Activated effector memory CD4-positive, alpha-beta T cell treated with Interleukin-2 at 50 U/mL for 16 hours (primary cell): ENCODE data around the gene B4GALNT2.
"Not testable (repeated sequence)": the region's sequence is repeated elsewhere in the genome, so short reads cannot be mapped to it uniquely, and the experiment has no call there.

ENCODE experiments used
- DNase-seq: peaks from one replicate; pipeline ENCODE4 v3.0.0-alpha.2; 2020

The B4GALNT2 gene

DNA sequence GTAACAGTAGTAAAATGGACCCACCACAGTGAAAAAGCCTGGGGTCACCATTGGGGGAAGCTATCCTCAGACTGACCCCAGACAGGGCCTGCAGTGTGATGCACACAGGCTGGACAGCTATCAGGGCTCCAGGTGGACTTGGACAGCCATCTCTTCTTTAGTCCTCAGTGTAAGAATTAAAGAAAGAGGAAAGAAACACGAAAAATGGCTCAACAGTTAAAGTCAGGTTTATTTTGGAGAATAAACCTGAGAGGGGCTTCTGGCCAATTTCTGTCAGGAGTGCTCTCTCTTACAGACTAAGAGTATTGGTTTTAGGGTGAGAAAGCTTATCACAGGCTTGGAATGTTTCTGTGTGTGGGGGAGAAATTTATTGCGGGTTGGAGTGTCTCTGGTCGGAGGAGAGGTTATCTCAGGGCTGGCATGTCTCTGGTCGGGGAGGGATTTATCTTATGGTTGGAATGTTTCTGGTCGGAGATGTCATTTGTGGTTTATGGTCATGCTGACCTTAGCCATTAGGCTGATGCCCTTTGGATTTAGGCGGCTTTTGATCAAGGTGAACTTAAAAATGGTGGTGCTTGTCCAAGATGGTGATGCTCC lies 10.8 kb upstream of the B4GALNT2 start:
- DNase-seq: no peak

DNA sequence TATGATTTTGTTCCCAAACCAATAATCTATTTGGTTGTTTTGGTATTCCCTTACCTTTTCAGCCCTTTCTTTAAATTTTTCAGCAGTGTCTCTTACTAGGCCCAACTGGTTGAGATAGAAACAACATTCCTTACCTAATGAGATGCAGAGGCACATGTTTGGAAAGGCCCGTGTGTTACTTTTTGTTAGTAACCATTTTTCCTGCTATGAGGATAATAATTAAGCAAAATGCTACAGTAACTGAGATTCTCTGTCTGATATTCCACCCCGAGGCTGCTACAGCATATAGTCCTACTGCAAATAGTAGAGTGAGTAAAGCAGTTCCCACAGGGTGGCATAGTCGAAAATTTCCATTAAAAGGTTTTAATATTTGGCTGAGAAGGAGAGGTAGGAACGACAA lies 10.0 kb upstream of the B4GALNT2 start:
- no peak for DNase-seq

DNA sequence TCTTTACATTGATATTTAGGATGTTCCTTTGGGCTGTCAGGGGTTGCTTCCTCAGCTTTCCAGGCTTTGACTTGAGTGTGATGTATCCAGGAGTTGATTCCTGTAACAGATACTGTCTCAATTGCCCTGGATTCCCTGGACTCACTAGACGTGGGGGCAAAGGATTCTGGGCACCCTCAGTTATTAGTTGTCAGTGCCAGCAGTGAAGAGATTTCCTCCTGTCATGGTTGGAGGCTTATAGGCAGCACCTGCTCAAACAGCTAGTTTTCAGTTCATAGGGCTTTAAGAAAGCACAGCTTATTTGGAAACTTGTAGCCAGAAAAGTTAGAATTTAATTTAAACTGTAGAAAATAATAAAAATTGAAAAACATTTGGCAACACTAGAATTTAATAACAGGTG lies 9.5 kb upstream of the B4GALNT2 start:
- DNase-seq: no peak

DNA sequence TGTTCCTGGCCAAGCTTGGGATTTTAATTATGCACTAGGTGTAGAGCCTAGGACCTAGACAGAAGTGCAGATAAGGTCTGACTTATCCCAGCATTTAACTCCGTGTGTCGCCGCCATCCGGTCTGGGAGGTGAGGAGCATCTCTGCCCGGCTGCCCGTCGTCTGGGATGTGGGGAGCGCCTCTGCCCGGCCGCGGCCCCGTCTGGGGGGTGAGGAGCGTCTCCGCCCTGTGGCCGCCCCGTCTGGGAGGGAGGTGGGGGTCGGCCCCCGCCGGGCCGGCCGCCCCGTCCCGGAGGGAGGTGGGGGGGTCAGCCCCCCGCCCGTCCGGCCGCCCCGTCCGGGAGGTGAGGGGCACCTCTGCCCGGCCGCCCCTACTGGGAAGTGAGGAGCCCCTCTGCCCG lies 7.1 kb upstream of the B4GALNT2 start:
- no peak for DNase-seq

DNA sequence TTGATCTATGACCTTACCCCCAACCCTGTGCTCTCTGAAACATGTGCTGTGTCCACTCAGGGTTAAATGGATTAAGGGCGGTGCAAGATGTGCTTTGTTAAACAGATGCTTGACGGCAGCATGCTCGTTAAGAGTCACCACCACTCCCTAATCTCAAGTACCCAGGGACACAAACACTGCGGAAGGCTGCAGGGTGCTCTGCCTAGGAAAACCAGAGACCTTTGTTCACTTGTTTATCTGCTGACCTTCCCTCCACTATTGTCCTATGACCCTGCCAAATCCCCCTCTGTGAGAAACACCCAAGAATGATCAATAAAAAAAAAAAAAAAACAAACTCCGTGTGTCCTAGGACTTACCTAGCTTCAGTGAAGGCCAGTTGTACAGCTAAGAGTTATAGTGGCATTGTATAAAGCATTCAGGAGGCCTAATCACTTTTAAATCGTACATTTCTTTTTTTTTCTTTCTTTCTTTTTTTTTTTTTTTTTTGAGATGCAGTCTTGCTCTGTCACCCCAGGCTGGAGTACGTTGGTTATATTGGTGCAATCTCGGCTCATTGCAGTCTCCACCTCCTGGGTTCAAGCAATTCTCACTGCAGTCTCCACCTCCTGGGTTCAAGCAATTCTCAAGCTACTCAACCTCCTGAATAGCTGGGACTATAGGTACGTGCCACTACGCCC lies 6.2 kb upstream of the B4GALNT2 start:
- DNase-seq: not testable (repeated sequence)

DNA sequence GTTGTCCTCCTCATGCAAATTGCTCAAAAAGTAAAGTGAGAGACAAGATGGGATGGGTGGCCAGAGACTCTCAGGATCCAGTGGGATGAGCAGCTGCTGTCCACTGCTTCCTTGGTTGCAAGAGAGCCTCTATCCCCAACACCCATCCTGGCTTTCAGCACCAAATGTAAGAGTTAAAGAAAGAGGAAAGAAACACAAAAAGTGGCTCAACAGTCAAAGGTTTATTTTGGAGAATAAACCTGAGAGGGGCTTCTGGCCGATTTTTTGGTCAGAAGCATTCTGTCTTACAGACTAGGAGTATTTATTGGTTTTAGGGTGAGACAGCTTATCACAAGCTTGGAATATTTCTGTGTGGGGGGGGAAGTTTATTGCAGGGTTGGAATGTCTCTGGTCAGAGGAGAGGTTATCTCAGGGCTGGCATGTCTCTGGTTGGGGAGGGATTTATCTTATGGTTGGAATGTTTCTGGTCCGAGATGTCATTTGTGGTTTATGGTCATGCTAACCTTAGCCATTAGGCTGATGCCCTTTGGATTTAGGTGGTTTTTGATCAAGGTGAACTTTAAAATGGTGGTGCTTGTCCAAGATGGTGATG lies 3.1 kb upstream of the B4GALNT2 start:
- DNase-seq: not testable (repeated sequence)

DNA sequence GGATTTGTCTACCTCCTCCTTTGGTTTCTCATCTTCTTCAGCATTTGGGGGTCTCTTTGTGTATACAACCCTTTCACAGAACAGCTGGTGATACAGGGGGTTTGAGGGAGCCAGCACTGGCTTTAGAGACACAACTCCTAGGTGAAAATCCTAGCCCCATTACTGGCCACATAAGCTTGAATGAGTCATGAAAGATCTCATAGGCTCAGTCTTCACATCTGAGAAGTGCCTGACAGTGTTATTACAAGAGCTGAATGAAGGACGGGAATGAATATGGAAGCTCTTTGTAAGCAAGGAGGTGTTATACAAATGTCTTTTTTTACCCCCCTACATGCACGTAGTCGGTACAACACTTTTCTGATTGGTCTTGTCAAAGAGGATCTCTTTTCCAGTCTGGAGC lies 1.7 kb upstream of the B4GALNT2 start:
- DNase-seq: no peak

DNA sequence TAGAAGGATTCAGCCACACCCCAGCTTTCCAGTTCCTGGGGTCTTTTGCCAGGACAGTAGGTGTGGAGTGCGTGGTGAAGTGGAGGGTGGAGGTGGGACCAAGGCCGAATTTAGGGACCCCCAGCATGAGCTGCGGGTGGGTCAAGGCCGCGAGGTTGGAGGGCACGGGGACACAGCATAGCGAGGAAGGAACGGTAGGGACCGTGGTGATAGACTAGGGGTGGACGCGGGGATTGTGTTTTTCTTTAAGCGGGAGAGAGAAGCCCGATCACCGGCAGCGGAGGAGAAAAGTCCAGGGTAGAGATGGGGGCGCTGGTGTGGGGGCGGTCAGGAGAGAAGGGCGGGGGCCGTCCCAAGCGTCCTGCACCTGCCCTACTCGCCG lies 261 bp upstream of the B4GALNT2 start:
- no peak for DNase-seq

DNA sequence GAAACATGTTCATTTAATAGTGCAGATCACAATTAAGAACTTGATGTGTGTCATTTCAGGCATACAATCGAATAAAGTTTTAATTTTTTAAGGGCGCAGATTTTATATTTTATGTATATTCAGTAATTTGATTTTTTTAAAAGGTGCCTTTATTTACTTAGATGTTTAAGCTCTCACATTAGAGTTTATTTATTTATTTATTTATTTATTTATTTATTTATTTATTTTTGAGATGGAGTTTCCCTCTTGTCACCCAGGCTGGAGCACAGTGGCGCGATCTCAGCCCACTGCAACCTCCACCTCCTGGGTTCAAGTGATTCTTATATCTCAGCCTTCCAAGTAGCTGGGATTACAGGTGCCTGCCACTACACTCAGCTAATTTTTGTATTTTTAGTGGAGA lies 3.8 kb downstream of the B4GALNT2 start:
- no peak for DNase-seq

DNA sequence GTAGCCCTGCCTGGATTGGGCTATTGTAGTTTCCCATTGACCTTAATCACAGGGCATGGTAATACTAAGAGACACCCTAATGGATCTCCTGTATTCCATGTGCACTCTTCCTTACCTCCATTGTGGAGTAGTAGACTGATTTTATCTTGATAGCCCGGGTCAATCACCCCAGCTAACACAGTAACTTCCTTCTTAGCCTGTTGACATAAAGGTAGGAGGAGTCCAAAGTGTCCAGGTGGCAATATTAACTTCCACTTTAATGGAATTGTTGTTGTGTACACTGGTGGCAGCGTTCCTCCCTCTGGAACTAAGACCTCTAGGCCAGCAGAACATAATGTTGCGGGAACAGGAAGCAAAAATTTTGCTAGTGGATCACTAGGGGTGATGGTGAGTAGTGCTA lies 13.1 kb downstream of the B4GALNT2 start:
- not testable (repeated sequence) for DNase-seq

DNA sequence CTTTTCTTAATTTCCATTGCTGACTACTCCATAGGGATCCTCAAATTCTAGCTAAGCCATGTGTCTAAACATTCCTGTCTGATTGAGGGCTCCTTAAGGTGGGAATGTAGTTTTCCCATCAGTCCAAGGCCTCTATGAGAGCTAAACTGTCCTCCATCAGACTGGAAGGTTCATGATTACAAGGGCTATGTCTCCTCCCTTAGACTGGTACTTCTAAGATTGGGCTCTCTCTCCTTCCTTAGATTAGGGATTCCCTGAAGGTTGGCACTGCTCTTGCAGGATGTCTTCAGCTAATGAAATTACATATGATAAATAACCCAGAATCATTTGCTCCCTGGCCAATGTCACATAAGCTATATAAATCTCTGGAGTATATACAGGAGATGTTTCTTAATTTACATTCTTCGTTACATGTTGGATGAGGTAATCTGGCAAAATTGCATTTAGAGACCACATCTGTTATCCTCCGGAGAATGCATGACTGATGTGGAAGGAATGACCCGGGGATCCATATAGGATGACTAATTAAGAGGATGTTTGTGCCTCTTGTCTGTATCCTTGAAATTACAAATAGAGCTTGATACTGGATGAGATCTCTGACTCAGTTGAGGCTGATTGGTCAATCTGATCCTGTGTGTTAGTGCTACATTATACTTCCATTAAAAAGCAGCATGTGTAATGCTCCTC lies 14.2 kb downstream of the B4GALNT2 start:
- no peak for DNase-seq

DNA sequence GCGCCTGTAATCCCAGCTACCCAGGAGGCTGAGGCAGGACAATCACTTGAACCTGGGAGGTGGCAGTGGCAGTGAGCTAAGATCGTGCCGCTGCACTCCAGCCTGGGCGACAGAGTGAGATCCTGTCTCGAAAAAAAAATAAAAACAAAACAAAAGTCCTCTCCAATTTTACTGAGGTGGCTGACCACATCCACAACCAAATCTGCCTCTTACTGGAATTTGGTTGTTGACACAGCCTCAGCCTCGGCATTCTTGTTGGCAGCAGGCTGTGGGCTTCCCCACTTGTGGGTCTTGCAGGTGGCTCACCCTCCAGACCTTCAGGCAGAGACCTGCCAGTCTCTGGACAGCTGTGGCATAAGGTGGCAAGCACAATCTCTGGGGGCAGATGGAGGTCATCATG lies 15.6 kb downstream of the B4GALNT2 start:
- no peak for DNase-seq

DNA sequence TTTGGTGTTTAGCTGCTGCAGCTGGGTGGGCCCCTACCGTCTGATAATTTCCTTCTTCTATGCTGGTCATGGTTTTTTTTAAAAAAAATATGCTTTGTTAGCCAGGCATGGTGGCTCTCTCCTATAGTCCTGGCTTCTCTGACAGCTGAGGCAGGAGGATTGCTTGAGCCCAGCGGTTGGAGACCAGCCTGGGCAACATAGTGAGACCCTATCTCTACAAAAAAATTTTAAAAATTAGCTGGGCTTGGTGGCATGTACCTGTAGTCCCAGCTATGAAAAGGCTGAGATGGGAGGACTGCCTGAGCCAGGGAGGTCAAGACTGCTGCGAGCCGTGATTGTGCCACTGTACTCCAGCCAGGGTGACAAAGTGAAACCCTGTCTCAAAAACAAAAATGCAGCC lies 19.4 kb downstream of the B4GALNT2 start:
- no peak for DNase-seq

DNA sequence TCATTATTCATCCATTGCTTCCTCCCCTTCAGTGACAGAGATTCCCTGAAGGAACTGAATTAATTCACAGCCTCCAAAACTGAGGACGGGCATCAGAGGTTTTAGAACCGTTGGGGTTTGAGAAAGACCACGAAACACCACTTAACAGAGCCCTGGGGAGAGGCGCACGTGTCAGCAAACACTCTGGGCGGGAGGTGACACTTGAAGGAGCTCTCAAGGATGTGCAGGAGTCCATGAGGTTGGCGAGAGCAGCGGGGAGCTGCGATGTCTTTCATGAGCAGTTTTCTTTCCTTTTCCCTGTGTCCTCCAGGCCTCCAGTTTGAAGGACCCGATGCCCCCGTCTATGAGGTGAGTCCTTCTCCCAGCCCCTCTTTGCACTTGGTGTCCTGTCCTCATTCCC lies 23.7 kb downstream of the B4GALNT2 start:
- DNase-seq: no peak

DNA sequence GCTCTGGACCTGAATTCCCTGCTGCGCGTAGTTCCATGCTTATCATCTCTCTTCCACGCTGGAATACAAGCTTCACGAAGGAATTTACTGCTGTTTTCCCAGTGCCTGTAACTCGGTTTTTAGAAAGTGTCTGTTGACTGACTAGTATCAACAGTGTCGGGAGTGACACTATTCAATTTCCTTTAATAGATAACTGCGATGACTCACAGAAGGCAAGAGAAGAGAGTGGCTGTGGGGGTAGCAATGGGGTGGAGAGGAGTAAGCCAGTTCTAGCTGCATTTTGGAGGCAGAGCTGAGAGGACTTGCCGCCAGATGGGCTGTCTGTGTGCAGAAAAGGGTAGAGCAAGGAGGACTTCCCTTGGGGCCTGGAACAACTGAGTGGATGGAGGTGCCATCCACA lies 25.2 kb downstream of the B4GALNT2 start:
- DNase-seq: no peak

DNA sequence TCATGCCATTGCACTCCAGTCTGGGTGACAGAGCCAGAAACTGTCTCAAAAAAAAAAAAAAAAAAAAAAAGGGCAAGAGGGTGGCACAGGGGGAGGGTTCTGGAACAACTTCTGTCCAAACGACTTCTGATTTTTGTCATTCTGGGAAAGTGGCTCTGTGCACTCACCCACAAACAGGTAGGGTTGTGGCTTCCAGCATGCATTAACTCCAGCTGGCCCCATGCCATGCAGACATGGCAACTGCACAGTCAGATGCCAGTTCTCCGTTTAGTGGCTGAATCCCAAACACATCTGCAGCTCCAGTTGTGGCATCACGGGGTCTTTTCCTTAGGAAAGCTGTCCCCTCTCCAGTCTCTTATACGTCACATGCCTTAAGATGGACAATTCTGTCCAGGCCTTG lies 30.3 kb downstream of the B4GALNT2 start:
- DNase-seq: no peak

DNA sequence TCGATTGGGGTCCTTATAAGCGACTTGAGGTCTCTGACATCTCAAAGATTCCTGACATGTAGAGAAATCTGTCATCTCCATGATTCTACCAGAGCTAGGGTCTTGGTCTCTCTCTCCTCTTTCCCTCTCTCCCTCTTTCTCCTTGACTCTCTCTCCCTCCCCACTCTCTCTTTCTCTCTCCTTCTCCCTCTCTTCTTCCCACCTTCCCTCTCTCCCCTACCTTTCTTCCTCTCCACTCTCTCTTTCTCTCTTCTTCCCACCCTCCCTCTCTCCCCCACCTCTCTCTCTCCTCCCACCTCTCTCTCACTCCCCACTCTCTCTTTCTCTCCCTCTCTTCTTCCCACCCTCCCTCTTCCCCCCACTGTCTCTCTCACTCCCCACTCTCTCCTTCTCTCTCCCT lies 32.6 kb downstream of the B4GALNT2 start:
- DNase-seq: no peak

DNA sequence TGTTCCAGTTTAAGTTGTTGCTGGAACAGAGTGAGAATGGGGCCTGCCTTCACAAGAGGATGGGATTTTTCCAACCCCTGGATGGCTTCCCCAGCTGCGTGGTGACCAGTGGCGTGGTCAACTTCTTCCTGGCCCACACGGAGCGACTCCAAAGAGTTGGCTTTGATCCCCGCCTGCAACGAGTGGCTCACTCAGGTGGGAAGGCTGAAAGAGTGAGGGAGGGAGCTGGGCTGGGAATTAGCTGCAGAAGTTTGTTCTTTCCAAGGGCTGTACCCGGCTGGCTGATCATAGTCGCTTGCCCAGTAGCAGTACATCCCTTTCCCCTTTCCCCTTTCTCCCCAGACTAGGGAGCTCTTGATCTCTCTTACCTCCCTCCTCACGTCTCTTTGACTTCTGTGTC lies 36.1 kb downstream of the B4GALNT2 start:
- no peak for DNase-seq

DNA sequence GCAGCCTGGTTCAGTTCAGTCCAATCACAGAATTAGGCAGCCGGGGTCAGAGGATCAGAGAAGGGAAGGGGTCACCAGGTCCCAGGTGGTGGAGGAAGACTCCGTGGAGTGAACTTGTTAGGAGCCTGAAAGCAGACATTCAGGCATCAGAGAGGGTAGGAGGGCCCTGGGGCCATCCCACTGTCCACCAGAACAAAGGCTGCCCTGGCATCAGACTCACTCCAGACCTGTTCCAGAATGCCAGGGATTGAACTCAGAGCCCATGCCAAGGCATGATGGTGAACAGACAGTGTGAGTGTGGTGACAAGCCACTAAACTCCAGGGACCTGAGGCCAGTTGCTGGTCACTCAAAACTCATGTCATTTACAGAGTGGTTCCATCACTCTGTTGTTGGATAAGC lies 37.6 kb downstream of the B4GALNT2 start:
- no peak for DNase-seq

DNA sequence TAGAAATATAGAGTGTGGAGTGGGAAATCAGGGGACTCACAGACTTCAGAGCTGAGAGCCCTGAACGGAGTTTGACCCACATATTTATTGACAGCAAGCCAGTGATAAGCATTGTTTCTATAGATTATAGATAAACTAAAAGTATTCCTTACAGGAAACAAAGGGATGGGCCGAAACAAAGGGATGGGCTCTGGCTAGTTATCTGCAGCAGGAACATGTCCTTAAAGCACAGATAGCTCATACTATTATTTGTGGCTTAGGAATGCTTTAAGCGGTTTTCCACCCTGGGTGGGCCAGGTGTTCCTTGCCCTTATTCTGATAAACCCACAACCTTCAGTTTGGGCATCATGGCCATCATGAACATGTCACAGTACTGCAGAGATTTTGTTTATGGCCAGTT lies 38.1 kb downstream of the B4GALNT2 start:
- not testable (repeated sequence) for DNase-seq

DNA sequence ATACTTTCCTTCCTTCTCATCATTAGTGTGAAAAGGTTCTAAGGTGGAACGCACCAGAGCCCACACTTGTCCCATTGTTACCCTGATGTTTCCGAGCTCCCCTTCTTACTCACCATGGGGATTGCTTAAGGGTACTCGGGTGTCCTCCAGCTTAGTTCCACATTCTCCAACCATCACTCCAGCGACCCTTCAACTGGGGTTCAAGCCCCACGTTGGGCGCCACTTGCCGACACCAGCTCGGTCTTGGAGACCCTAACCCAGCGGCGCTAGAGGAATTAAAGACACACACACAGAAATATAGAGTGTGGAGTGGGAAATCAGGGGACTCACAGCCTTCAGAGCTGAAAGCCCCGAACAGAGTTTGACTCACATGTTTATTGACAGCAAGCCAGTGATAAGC lies 43.4 kb downstream of the B4GALNT2 start:
- DNase-seq: not testable (repeated sequence)

DNA sequence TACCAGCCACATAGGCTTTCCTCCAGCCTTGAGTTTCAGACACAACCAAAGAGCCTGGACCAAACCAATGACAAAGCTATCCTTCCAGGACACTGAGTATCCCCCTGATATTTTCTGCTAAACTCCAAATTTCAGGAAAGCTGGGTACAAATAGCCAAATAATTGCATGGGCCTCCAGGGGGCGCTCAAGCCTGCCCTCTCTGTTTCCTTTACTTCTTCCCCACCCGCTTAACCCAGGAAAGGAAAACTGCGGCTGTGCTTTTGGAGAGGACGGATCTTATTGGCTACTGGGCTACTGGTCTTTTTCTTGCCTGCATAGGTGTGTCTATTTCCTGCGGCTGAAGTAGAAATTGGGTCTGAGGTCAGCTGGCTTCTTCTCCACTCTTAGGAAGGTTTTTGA lies 47.7 kb downstream of the B4GALNT2 start:
- peak; percentile 48 for DNase-seq

DNA sequence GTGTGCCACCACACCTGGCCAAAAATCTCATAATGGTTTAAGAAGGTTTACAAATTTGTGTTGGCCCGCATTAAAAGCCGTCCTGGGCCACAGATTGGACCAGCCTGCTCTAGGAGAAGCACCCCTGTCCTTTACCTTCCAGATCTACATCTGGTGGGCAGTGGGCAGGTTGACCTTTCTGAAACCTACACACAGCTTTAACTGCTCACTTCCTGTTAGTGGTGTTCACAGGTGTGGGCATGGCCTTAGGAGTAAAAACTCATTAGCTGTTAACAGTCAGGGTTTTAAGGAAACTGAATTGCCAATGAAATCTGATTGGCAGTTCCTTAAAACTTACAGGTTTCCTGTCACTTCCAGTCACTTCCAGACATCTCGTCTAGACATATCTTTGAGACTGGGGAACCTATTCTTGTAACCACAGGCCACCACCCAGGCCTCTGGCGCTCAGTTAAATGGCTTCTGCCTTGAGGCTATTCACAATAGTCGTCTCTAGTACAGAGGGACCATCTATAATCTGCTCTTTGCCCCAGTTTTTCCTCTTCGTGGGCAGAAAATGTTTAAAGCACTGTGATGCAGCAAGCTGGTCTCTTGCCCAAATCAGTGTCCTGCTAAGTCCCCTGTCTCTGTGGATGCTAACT lies 48.5 kb downstream of the B4GALNT2 start:
- DNase-seq: no peak

DNA sequence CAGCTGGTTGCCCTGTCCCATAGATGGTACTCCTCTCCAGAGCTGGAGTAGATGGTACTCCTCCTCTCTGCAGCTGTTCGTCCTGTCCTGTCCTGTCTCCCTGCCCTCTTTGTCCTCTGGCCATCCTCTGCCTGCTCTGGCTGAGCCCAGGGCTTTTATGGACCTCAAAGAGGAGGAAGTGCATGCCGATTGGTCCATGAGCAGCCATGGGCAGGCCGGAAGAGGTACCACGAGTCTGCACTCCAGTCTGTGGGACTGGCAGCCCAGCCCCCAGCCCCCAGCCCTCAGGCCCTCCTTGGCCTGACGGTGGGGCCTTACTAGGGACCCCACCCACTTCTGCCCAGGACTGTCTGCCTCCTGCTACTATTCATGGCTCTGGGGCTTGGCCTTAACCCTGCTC lies 50.8 kb downstream of the B4GALNT2 start:
- no peak for DNase-seq
